SK-N-MC (cell line): Measurements from ENCODE around the gene WDR41.

Source experiments
- DNase-seq: peaks from one replicate; pipeline ENCODE4 v3.0.0-alpha.2; 2011; ENCODE audit warnings: low read depth, low spot score
- H3K27ac ChIP-seq: fragments of 200-600 bp; sonication (generic); 2 replicates; pipeline ENCODE4 v1.5.1; 2016; ENCODE audit warnings: mixed run types
- H3K36me3 ChIP-seq: fragments of 200-600 bp; sonication (generic); 2 replicates; pipeline ENCODE4 v1.6.1; 2017; ENCODE audit warnings: antibody characterized with exemption, low read length, mixed read lengths; ENCODE audit not compliant: insufficient read depth
- H3K4me3 ChIP-seq: fragments of 200-600 bp; sonication (generic); 2 replicates; pipeline ENCODE4 v1.5.1; 2016
- H3K9ac ChIP-seq: fragments of 200-600 bp; sonication (generic); 2 replicates; pipeline ENCODE4 v1.8.0; 2017; ENCODE audit warnings: mixed run types, mixed read lengths; ENCODE audit not compliant: insufficient read length
- H3K9me3 ChIP-seq: fragments of 200-600 bp; sonication (generic); 2 replicates; pipeline ENCODE4 v1.6.1; 2017; ENCODE audit warnings: low read depth, mild to moderate bottlenecking, antibody characterized with exemption, low read length, moderate library complexity, mixed read lengths
- EZH2 ChIP-seq: fragments of 200-600 bp; sonication (generic); IDR thresholded peaks from one replicate; pipeline ENCODE4 v1.6.1; 2017; ENCODE audit warnings: antibody characterized with exemption
- FOXP2 ChIP-seq: optimal IDR thresholded peaks from 2 replicates; pipeline ENCODE3; 2011; ENCODE audit warnings: mild to moderate bottlenecking, moderate library complexity; ENCODE audit not compliant: insufficient read depth; ENCODE audit errors: extremely low read length, control extremely low read depth
- POLR2AphosphoS5 ChIP-seq: IDR thresholded peaks from 2 replicates; pipeline ENCODE4 v1.6.1; 2012; ENCODE audit warnings: mild to moderate bottlenecking, low read depth, low read length, borderline replicate concordance

Gene WDR41

GRCh38 chr5:77431719-77432118, 60.4 kb downstream of the WDR41 start:
- TF ChIP-seq POLR2AphosphoS5 = no peak
- no peak for TF ChIP-seq FOXP2
- no peak for DNase-seq
- Histone ChIP-seq H3K27ac (no peak overlapping the region), H3K9me3 (no peaks in the 10 kb centered on the region), H3K9ac (no peak overlapping the region), H3K4me3 (no peak overlapping the region), H3K36me3 (no peaks in the 10 kb centered on the region)

GRCh38 chr5:77431286-77431685, 60.8 kb downstream of the WDR41 start:
- Histone ChIP-seq H3K27ac (no peak overlapping the region), H3K9me3 (no peaks in the 10 kb centered on the region), H3K9ac (no peak overlapping the region), H3K4me3 (no peak overlapping the region), H3K36me3 (no peaks in the 10 kb centered on the region)
- DNase-seq = no peak
- TF ChIP-seq POLR2AphosphoS5 (no peak), EZH2 (no peak), FOXP2 (no peak)

GRCh38 chr5:77430726-77431125, 61.4 kb downstream of the WDR41 start:
- Histone ChIP-seq H3K9me3 (no peaks in the 10 kb centered on the region), H3K9ac (no peak overlapping the region), H3K27ac (no peak overlapping the region), H3K4me3 (no peak overlapping the region), H3K36me3 (no peaks in the 10 kb centered on the region)
- TF ChIP-seq FOXP2 (no peak), EZH2 (no peak), POLR2AphosphoS5 (no peak)
- no peak for DNase-seq

GRCh38 chr5:77428526-77428925, 63.6 kb downstream of the WDR41 start:
- no peak for TF ChIP-seq EZH2
- no peak for TF ChIP-seq POLR2AphosphoS5
- DNase-seq = no peak
- H3K4me3 ChIP-seq = no peak overlapping the region
- no peaks in the 10 kb centered on the region for H3K9me3 ChIP-seq
- no peak overlapping the region for H3K9ac ChIP-seq
- H3K36me3 ChIP-seq = no peaks in the 10 kb centered on the region
- H3K27ac ChIP-seq = 0 out of 2 replicates have a peak overlapping the region, but pooled peaks have one; percentile 23

GRCh38 chr5:77427998-77428397, 64.1 kb downstream of the WDR41 start:
- no peak overlapping the region for H3K9ac ChIP-seq

GRCh38 chr5:77426670-77427069, 65.4 kb downstream of the WDR41 start:
- Histone ChIP-seq H3K27ac (no peak overlapping the region), H3K9ac (no peak overlapping the region), H3K9me3 (no peaks in the 10 kb centered on the region), H3K4me3 (no peak overlapping the region), H3K36me3 (no peaks in the 10 kb centered on the region)
- TF ChIP-seq POLR2AphosphoS5 (no peak), EZH2 (no peak), FOXP2 (no peak)
- no peak for DNase-seq

More at GRCh38 chr5:77427998-77428397, 64.1 kb downstream of the WDR41 start:
- Histone ChIP-seq H3K9me3 (no peaks in the 10 kb centered on the region), H3K4me3 (no peak overlapping the region), H3K27ac (0 out of 2 replicates have a peak overlapping the region, but pooled peaks have one; percentile 23), H3K36me3 (no peaks in the 10 kb centered on the region)
- DNase-seq = no peak
- no peak for TF ChIP-seq POLR2AphosphoS5

GRCh38 chr5:77425998-77426659, 66.0 kb downstream of the WDR41 start:
- TF ChIP-seq POLR2AphosphoS5 (no peak), FOXP2 (no peak), EZH2 (no peak)
- Histone ChIP-seq H3K9me3 (no peaks in the 10 kb centered on the region), H3K9ac (no peak overlapping the region), H3K4me3 (no peak overlapping the region), H3K36me3 (no peaks in the 10 kb centered on the region), H3K27ac (no peak overlapping the region)
- no peak for DNase-seq

GRCh38 chr5:77425420-77425819, 66.7 kb downstream of the WDR41 start:
- no peak for TF ChIP-seq FOXP2
- no peak for TF ChIP-seq EZH2
- TF ChIP-seq POLR2AphosphoS5 = no peak
- Histone ChIP-seq H3K9ac (no peak overlapping the region), H3K27ac (no peak overlapping the region), H3K36me3 (no peaks in the 10 kb centered on the region), H3K9me3 (no peaks in the 10 kb centered on the region), H3K4me3 (no peak overlapping the region)
- no peak for DNase-seq

GRCh38 chr5:77424921-77425320, 67.2 kb downstream of the WDR41 start:
- Histone ChIP-seq H3K4me3 (no peak overlapping the region), H3K36me3 (no peaks in the 10 kb centered on the region), H3K9ac (no peak overlapping the region), H3K27ac (no peak overlapping the region), H3K9me3 (no peaks in the 10 kb centered on the region)
- DNase-seq = no peak
- TF ChIP-seq FOXP2 = no peak
- TF ChIP-seq EZH2 = no peak
- TF ChIP-seq POLR2AphosphoS5 = no peak
